MM.1S (cell line): Measurements from ENCODE around the gene REG4.
"Not testable (repeated sequence)": the region's sequence is repeated elsewhere in the genome, so short reads cannot be mapped to it uniquely, and the experiment has no call there.

Experiments
- DNase-seq: peaks from one replicate; pipeline ENCODE4 v3.0.0-alpha.2; 2015
- H2AFZ ChIP-seq: fragments of 300-600 bp; sonication (generic); 2 replicates; pipeline ENCODE4 v1.6.0; 2016; ENCODE audit warnings: antibody characterized with exemption, low read length
- H3F3A ChIP-seq: fragments of 300-600 bp; sonication (generic); 2 replicates; pipeline ENCODE4 v1.6.1; 2016; ENCODE audit warnings: mild to moderate bottlenecking, antibody characterized with exemption, low read length, moderate library complexity, mixed read lengths; ENCODE audit not compliant: insufficient read depth
- H3K27ac ChIP-seq: fragments of 300-600 bp; sonication (generic); 2 replicates; pipeline ENCODE4 v1.5.1; 2016; ENCODE audit warnings: mild to moderate bottlenecking, low read length
- H3K27me3 ChIP-seq: fragments of 300-600 bp; sonication (generic); replicated peaks from 2 replicates; pipeline ENCODE4 v1.6.0; 2016; ENCODE audit warnings: low read length; ENCODE audit not compliant: insufficient read depth
- H3K36me3 ChIP-seq: fragments of 300-600 bp; sonication (generic); replicated peaks from 2 replicates; pipeline ENCODE4 v1.6.1; 2016; ENCODE audit warnings: mild to moderate bottlenecking, low read length, mixed read lengths; ENCODE audit not compliant: insufficient read depth
- H3K4me1 ChIP-seq: fragments of 300-600 bp; sonication (generic); 2 replicates; pipeline ENCODE4 v1.6.1; 2016; ENCODE audit warnings: low read length, mixed read lengths
- H3K4me2 ChIP-seq: fragments of 300-600 bp; sonication (generic); 2 replicates; pipeline ENCODE4 v1.6.0; 2016; ENCODE audit warnings: low read depth, low read length
- H3K4me3 ChIP-seq: fragments of 300-600 bp; sonication (generic); 2 replicates; pipeline ENCODE4 v1.5.1; 2016; ENCODE audit warnings: low read length, mixed read lengths
- H3K79me2 ChIP-seq: fragments of 300-600 bp; sonication (generic); 2 replicates; pipeline ENCODE4 v1.6.1; 2016; ENCODE audit warnings: mixed run types, low read length, mixed read lengths
- H3K9ac ChIP-seq: fragments of 300-600 bp; sonication (generic); 2 replicates; pipeline ENCODE4 v1.6.1; 2016; ENCODE audit warnings: low read length, mixed read lengths
- H3K9me2 ChIP-seq: fragments of 300-600 bp; sonication (generic); replicated peaks from 2 replicates; pipeline ENCODE4 v1.6.1; 2016; ENCODE audit warnings: mild to moderate bottlenecking, low read length, mixed read lengths; ENCODE audit not compliant: insufficient read depth
- H3K9me3 ChIP-seq: fragments of 300-600 bp; sonication (generic); replicated peaks from 2 replicates; pipeline ENCODE4 v1.6.1; 2016; ENCODE audit warnings: mild to moderate bottlenecking, low read length, mixed read lengths; ENCODE audit not compliant: insufficient read depth
- H4K20me1 ChIP-seq: fragments of 300-600 bp; sonication (generic); 2 replicates; pipeline ENCODE4 v1.6.1; 2016; ENCODE audit warnings: mild to moderate bottlenecking, low read length, moderate library complexity, mixed read lengths; ENCODE audit not compliant: insufficient read depth
- EZH2 ChIP-seq: fragments of 300-600 bp; sonication (generic); optimal IDR thresholded peaks from 2 replicates; pipeline ENCODE3; 2017; ENCODE audit warnings: low read depth, mild to moderate bottlenecking, antibody characterized with exemption, low read length, mixed read lengths
- EZH2phosphoT487 ChIP-seq: fragments of 300-600 bp; sonication (generic); IDR thresholded peaks from 2 replicates; pipeline ENCODE4 v1.6.1; 2018; ENCODE audit warnings: antibody characterized with exemption, low read length
- TF ChIP-seq, protein P1 (sequence below): fragments of 300-600 bp; sonication (generic); IDR thresholded peaks from 2 replicates; pipeline ENCODE4 v1.5.1; 2016; ENCODE audit warnings: antibody characterized with exemption, low read length, mixed read lengths

REG4 gene

DNA sequence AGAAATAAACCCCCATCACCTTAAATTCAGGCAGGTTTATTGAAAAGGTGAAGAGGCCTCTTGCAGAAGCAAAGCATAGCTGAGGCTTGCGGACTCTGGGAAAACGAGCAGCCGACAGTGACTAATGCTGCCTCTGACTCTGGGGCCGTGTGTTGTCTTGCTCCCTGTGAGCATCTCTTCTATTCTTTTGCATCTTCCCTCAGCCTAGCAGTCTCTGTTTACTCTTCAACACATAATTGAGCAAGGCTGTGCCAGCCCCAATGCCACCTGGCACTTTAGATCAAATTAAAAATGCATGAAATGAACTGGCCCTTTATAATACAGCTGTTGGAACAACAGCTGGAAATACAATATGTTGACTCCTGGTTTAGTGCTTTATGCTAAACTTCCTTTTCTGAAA lies 18.4 kb upstream of the REG4 start:
- Histone ChIP-seq H3K27ac (no peak overlapping the region), H4K20me1 (no peaks in the 10 kb centered on the region), H3K27me3 (no peaks in the 10 kb centered on the region), H3K9me3 (no peaks in the 10 kb centered on the region), H3K4me1 (no peaks in the 10 kb centered on the region), H3K9me2 (no peaks in the 10 kb centered on the region), H3K79me2 (no peaks in the 10 kb centered on the region), H3K4me2 (no peak overlapping the region), H3K9ac (no peak overlapping the region), H3F3A (no peaks in the 10 kb centered on the region), H3K4me3 (no peak overlapping the region), H3K36me3 (no peaks in the 10 kb centered on the region), H2AFZ (no peak overlapping the region)
- TF ChIP-seq EZH2 (no peak), EZH2phosphoT487 (no peak)
- TF ChIP-seq, protein P1, sequence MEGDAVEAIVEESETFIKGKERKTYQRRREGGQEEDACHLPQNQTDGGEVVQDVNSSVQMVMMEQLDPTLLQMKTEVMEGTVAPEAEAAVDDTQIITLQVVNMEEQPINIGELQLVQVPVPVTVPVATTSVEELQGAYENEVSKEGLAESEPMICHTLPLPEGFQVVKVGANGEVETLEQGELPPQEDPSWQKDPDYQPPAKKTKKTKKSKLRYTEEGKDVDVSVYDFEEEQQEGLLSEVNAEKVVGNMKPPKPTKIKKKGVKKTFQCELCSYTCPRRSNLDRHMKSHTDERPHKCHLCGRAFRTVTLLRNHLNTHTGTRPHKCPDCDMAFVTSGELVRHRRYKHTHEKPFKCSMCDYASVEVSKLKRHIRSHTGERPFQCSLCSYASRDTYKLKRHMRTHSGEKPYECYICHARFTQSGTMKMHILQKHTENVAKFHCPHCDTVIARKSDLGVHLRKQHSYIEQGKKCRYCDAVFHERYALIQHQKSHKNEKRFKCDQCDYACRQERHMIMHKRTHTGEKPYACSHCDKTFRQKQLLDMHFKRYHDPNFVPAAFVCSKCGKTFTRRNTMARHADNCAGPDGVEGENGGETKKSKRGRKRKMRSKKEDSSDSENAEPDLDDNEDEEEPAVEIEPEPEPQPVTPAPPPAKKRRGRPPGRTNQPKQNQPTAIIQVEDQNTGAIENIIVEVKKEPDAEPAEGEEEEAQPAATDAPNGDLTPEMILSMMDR: no peak
- no peak for DNase-seq

DNA sequence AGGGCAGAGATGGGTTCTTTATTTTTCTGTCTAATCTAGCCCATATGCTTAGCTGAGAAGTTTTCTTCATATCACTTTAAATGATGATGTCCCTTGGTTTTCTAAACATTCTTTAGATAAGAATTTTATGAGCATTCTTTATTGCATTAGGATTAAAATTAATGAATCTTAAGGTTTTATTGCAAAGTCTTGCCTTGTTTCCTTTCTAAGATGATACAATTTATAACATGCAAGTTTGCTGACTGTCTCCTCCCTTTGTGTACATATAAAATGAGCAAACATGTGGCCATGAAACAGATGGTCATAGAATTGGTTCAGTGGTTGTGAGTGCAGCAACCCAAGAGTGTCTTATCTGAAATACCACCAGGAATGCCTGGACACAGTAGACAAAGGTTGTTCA lies 17.7 kb upstream of the REG4 start:
- not testable (repeated sequence) for H3K9me3 ChIP-seq, H4K20me1 ChIP-seq, H3K79me2 ChIP-seq, H3K36me3 ChIP-seq, H3K4me3 ChIP-seq, H3K4me1 ChIP-seq, H3K27ac ChIP-seq, H3K4me2 ChIP-seq, H2AFZ ChIP-seq, H3K9ac ChIP-seq, H3F3A ChIP-seq, H3K9me2 ChIP-seq, DNase-seq, H3K27me3 ChIP-seq

DNA sequence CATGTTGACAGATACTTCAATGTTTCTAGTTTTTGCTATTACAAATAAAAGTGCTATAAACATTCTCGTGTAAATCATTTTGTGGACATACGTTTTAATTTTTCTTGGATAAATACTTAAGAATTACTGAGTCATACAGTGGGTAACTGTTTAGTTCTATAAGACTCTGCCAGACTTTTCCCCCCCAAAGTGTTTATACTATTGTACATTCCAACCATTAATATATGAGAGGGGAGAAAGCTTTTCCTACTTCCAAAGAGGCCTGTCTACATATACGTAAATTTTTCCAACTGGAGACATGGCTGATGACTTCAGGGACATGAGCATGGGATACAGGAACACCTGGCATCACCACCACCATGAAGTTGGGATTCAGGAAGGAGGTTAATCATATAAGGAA lies 17.0 kb upstream of the REG4 start:
- Histone ChIP-seq H2AFZ (no peak overlapping the region), H4K20me1 (no peaks in the 10 kb centered on the region)

DNA sequence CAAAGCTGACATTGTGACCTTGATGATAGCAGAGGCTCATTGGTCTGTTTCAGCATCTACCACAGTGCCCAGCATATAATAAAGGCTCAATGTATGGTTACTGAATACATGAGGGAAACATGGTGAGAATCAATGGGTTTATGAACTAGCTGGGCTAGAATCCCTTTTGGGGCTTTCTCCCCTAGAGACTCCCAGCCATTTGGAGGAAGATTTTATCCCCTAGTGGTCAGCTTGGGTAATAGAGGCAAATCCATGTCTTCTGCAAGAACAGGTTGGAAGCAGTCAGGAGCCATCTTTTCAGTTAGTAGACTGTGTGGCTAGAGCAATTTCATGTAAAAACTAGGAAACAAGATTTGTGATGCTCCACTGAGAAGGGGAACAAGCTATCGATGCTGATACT lies 15.8 kb upstream of the REG4 start:
- Histone ChIP-seq H3K79me2 (no peaks in the 10 kb centered on the region), H3K36me3 (no peaks in the 10 kb centered on the region), H3K27me3 (no peaks in the 10 kb centered on the region), H3K4me1 (no peaks in the 10 kb centered on the region), H3F3A (no peaks in the 10 kb centered on the region), H3K27ac (no peak overlapping the region), H3K9ac (no peak overlapping the region), H3K4me3 (no peak overlapping the region), H3K9me3 (no peaks in the 10 kb centered on the region), H3K4me2 (no peak overlapping the region), H2AFZ (no peak overlapping the region), H4K20me1 (no peaks in the 10 kb centered on the region), H3K9me2 (no peaks in the 10 kb centered on the region)
- TF ChIP-seq, protein P1: peak; percentile 34
- TF ChIP-seq EZH2: no peak
- DNase-seq: no peak

More for the DNA sequence above, 17.0 kb upstream of the REG4 start:
- H3K9ac ChIP-seq: no peak overlapping the region
- no peaks in the 10 kb centered on the region for H3F3A ChIP-seq
- H3K9me2 ChIP-seq: no peaks in the 10 kb centered on the region
- no peak for TF ChIP-seq EZH2phosphoT487
- TF ChIP-seq, protein P1: no peak
- no peak for TF ChIP-seq EZH2
- no peaks in the 10 kb centered on the region for H3K27me3 ChIP-seq
- no peak overlapping the region for H3K4me3 ChIP-seq
- no peaks in the 10 kb centered on the region for H3K4me1 ChIP-seq
- no peak overlapping the region for H3K27ac ChIP-seq
- no peak for DNase-seq
- no peaks in the 10 kb centered on the region for H3K79me2 ChIP-seq
- no peak overlapping the region for H3K4me2 ChIP-seq
- no peaks in the 10 kb centered on the region for H3K36me3 ChIP-seq
- H3K9me3 ChIP-seq: no peaks in the 10 kb centered on the region
